HCT116 (cell line): ENCODE measurements around the gene ALOX12B. TPM values are rescaled to one million over a fixed set of nuclear protein-coding genes. Genes with fewer than 3 reads are reported as not detected.

Experiments used
- ATAC-seq: fragments of 200-7000 bp; cut with Tn5 transposase; 2 replicates; pipeline ENCODE4 v1.9.1; 2020; ENCODE audit warnings: mild to moderate bottlenecking, moderate library complexity
- BruUV-seq: library from RNA; stranded (reverse); fragments of 400-500 nt; replicated peaks from 2 replicates; lab custom pipeline; 2021; lab: Mats Ljungman, UMichigan
- CTCF ChIA-PET: fragments of 300-600 bp; sonication (Branson Sonifier 250); formaldehyde crosslinking; loops from one replicate; lab custom pipeline; 2021; ENCODE audit warnings: antibody characterized with exemption; lab: Charles Lee
- POLR2A ChIA-PET: fragments of 300-600, 350-600 bp; sonication (Branson Sonifier 250); formaldehyde crosslinking; loops from one replicate; lab custom pipeline; 2021; ENCODE audit warnings: antibody characterized with exemption; lab: Charles Lee
- RAD21 ChIA-PET, 2 experiments: fragments of 300-600 bp; sonication (Branson Sonifier 250); formaldehyde crosslinking; loops; one replicate each; lab custom pipeline; 2023; ENCODE audit warnings: low total read pairs in 2 of 2; ENCODE audit not compliant: uncharacterized antibody in 2 of 2, unreplicated experiment in 2 of 2, low non-redundant PET in 1 of 2; lab: Charles Lee
- DNase-seq: peaks from one replicate; pipeline ENCODE4 v3.0.0-alpha.2; 2010; ENCODE audit warnings: low read depth, low spot score
- H2AFZ ChIP-seq: fragments of 200-600 bp; shearing (Covaris generic), sonication (generic); 2 replicates; pipeline ENCODE4 v1.6.1; 2017; ENCODE audit warnings: low read depth, mixed run types, mixed read lengths, antibody characterized with exemption, low read length; ENCODE audit not compliant: poor library complexity, severe bottlenecking
- H3K27ac ChIP-seq: 2 replicates; pipeline ENCODE4 v1.5.1; 2012; ENCODE audit warnings: low read depth, low read length
- H3K27me3 ChIP-seq: fragments of 200-600 bp; sonication (generic); 2 replicates; pipeline ENCODE4 v1.6.1; 2016; ENCODE audit warnings: mixed run types, low read length, mixed read lengths; ENCODE audit not compliant: insufficient read depth
- H3K36me3 ChIP-seq, 2 experiments: fragments of 200-500 bp in 1 of 2; fragments of 200-600 bp in 1 of 2; sonication (Bioruptor generic) in 1 of 2; sonication (generic) in 1 of 2; 2 replicates each; pipeline versions ENCODE4 v1.5.1 to v1.6.1; 2014 to 2016; ENCODE audit warnings: low read length in 2 of 2, inconsistent platforms in 1 of 2, mixed read lengths in 1 of 2, mixed run types in 1 of 2; ENCODE audit not compliant: insufficient read depth in 2 of 2, control insufficient read depth in 1 of 2
- H3K4me1 ChIP-seq, 2 experiments: fragments of 200-600 bp in 1 of 2; sonication (generic) in 1 of 2; 2 replicates each; pipeline versions ENCODE4 v1.5.1 to v1.6.1; 2012 to 2017; ENCODE audit warnings: low read length in 2 of 2, inconsistent platforms in 1 of 2, mild to moderate bottlenecking in 1 of 2, mixed read lengths in 1 of 2, mixed run types in 1 of 2, moderate library complexity in 1 of 2; ENCODE audit not compliant: insufficient read depth in 2 of 2, control insufficient read depth in 1 of 2
- H3K4me2 ChIP-seq: fragments of 200-600 bp; sonication (generic); 2 replicates; pipeline ENCODE4 v1.6.1; 2017; ENCODE audit warnings: mixed run types, low read length, mixed read lengths
- H3K4me3 ChIP-seq, 2 experiments: fragments of 200-600 bp in 1 of 2; sonication (generic) in 1 of 2; replicated peaks in 1 of 2; 2 replicates each; pipeline ENCODE4 v1.5.1; 2011 to 2016; ENCODE audit warnings: low read length in 2 of 2, control low read depth in 1 of 2, low read depth in 1 of 2, mild to moderate bottlenecking in 1 of 2, mixed read lengths in 1 of 2, mixed run types in 1 of 2
- H3K79me2 ChIP-seq: fragments of 200-600 bp; sonication (generic); 2 replicates; pipeline ENCODE4 v1.6.1; 2017; ENCODE audit warnings: mild to moderate bottlenecking, mixed run types, low read length, moderate library complexity, mixed read lengths; ENCODE audit not compliant: insufficient read depth
- H3K9ac ChIP-seq: fragments of 200-600 bp; sonication (generic); 2 replicates; pipeline ENCODE4 v1.6.1; 2016; ENCODE audit warnings: low read length, mixed read lengths
- H3K9me2 ChIP-seq: fragments of 200-600 bp; sonication (generic), shearing (Covaris generic); 2 replicates; pipeline ENCODE4 v1.6.1; 2017; ENCODE audit warnings: mixed run types, mild to moderate bottlenecking, moderate library complexity; ENCODE audit not compliant: insufficient read depth
- H3K9me3 ChIP-seq, 2 experiments: fragments of 200-500 bp in 1 of 2; fragments of 200-600 bp in 1 of 2; sonication (Bioruptor generic) in 1 of 2; sonication (generic) in 1 of 2; 2 replicates each; pipeline ENCODE4 v1.6.1; 2014 to 2017; ENCODE audit warnings: low read length in 2 of 2, mixed read lengths in 2 of 2, inconsistent platforms in 1 of 2, low read depth in 1 of 2, mild to moderate bottlenecking in 1 of 2, mixed run types in 1 of 2, moderate library complexity in 1 of 2; ENCODE audit not compliant: control insufficient read depth in 1 of 2, insufficient read depth in 1 of 2
- H4K20me1 ChIP-seq: fragments of 200-600 bp; sonication (generic), shearing (Covaris generic); 2 replicates; pipeline ENCODE4 v1.6.1; 2017; ENCODE audit warnings: mixed run types, mild to moderate bottlenecking, moderate library complexity; ENCODE audit not compliant: insufficient read depth
- ATF3 ChIP-seq: IDR thresholded peaks from 2 replicates; pipeline ENCODE4 v1.6.1; 2012
- CBX3 ChIP-seq: IDR thresholded peaks from 2 replicates; pipeline ENCODE4 v1.6.1; 2012; ENCODE audit warnings: low read depth
- CEBPB ChIP-seq: IDR thresholded peaks from 2 replicates; pipeline ENCODE4 v1.6.1; 2012; ENCODE audit warnings: low read depth
- CTCF ChIP-seq, 3 experiments: fragments of 200-600 bp in 1 of 3; sonication (generic) in 1 of 3; IDR thresholded peaks in 2 of 3; conservative IDR thresholded peaks in 1 of 3; 2 replicates each; pipeline ENCODE4 v1.5.1; 2012 to 2017; ENCODE audit warnings: low read depth in 2 of 3, low read length in 2 of 3, antibody characterized with exemption in 1 of 3, borderline replicate concordance in 1 of 3, control low read depth in 1 of 3, mild to moderate bottlenecking in 1 of 3, mixed read lengths in 1 of 3, mixed run types in 1 of 3, moderate library complexity in 1 of 3; ENCODE audit not compliant: insufficient read depth in 1 of 3
- EGR1 ChIP-seq: IDR thresholded peaks from 2 replicates; pipeline ENCODE4 v1.6.1; 2012; ENCODE audit warnings: low read depth
- POLR2AphosphoS5 ChIP-seq: IDR thresholded peaks from 2 replicates; pipeline ENCODE4 v1.6.1; 2011; ENCODE audit warnings: mild to moderate bottlenecking, low read depth, low read length, moderate library complexity
- RAD21 ChIP-seq: IDR thresholded peaks from 2 replicates; pipeline ENCODE4 v1.6.1; 2012; ENCODE audit warnings: low read depth, mild to moderate bottlenecking
- SIN3A ChIP-seq: IDR thresholded peaks from 2 replicates; pipeline ENCODE4 v1.6.1; 2012; ENCODE audit warnings: low read depth
- SP1 ChIP-seq: IDR thresholded peaks from 2 replicates; pipeline ENCODE4 v1.6.1; 2012; ENCODE audit warnings: low read depth
- SRF ChIP-seq: IDR thresholded peaks from 2 replicates; pipeline ENCODE4 v1.6.1; 2012; ENCODE audit warnings: low read depth
- YY1 ChIP-seq: IDR thresholded peaks from 2 replicates; pipeline ENCODE4 v1.6.1; 2011; ENCODE audit warnings: low read length, low read depth, moderate library complexity, mild to moderate bottlenecking; ENCODE audit not compliant: insufficient replicate concordance; ENCODE audit errors: extremely low read depth
- ZBTB33 ChIP-seq: IDR thresholded peaks from 2 replicates; pipeline ENCODE4 v1.6.1; 2011; ENCODE audit warnings: mild to moderate bottlenecking, low read length, moderate library complexity; ENCODE audit not compliant: insufficient replicate concordance; ENCODE audit errors: extremely low read depth
- ZFX ChIP-seq: fragments of 450-650 bp; IDR thresholded peaks from 2 replicates; pipeline ENCODE4 v1.6.1; 2017
- intact Hi-C: fragments of 100-400 bp; cut with micrococcal nuclease; formaldehyde crosslinking; loops from 2 replicates; pipeline ENCODE4 v1.10.0; 2022
- total RNA-seq: library from RNA; stranded (reverse); gene quantifications from one replicate; pipeline ENCODE4 v1.2.1, GENCODE V29; 2021; ENCODE audit not compliant: unreplicated experiment

ALOX12B gene
- total RNA-seq, 1 experiment from 2014 or later, result 3.8 TPM

- Histone ChIP-seq H3K27ac (no peak overlapping the region), H3K9me2 (no peaks in the 10 kb centered on the region), H3K79me2 (no peaks in the 10 kb centered on the region), H2AFZ (no peak overlapping the region), H4K20me1 (no peaks in the 10 kb centered on the region), H3K4me2 (peak overlapping the region; percentile 39), H3K9ac (no peak overlapping the region), H3K27me3 (no peaks in the 10 kb centered on the region), H3K4me1 (peaks cover 0 to 9% of the 10 kb centered on the region in 2 experiments; a peak in 2 of 4 replicates), H3K36me3 (no peaks in the 10 kb centered on the region), H3K4me3 (no peak overlapping the region), H3K9me3 (no peaks in the 10 kb centered on the region)
- DNase-seq, result no peak
- ChIA-PET CTCF (interaction anchor here (0.6 to 2.3 kb wide), 11 partner anchors 9 to 50 kb away, joined by 3 to 17 read pairs (median 4); no protein-coding TSS in a partner anchor), POLR2A (interaction anchor here (1.3 to 1.6 kb wide), 2 partner anchors 10 to 49 kb away, joined by 3 to 4 read pairs; no protein-coding TSS in a partner anchor), RAD21 (no interaction called here)
- intact Hi-C loops, result loop anchor here (1.0 kb wide), 1 partner anchor 50 kb away; no protein-coding TSS in a partner anchor
- no TSS peak for BruUV-seq
- TF ChIP-seq SIN3A, result no peak
- TF ChIP-seq SRF, result no peak
- TF ChIP-seq ATF3, result no peak
- TF ChIP-seq SP1, result no peak
- TF ChIP-seq POLR2AphosphoS5, result no peak
- no peak; the same call in 1 of the 2 replicates for TF ChIP-seq ZFX
- no peak for TF ChIP-seq CBX3
- peak; percentile 82 to 89 (median 88) for TF ChIP-seq CTCF (IDR thresholded peaks at IDR 0.05 in 2 of 3, conservative IDR thresholded peaks at IDR 0.05 in 1 of 3; ENCODE audit: borderline replicate concordance in 1 of 3, insufficient read depth in 1 of 3, low read depth in 2 of 3, low read length in 2 of 3)
- TF ChIP-seq ZBTB33, result no peak
- TF ChIP-seq EGR1, result no peak
- no peak for TF ChIP-seq CEBPB
- TF ChIP-seq YY1, result peak; percentile 28
- TF ChIP-seq RAD21, result peak; percentile 84
- peak; percentile 99 for ATAC-seq
Observed at GRCh38 chr17:8109661-8110455, 22.3 kb upstream of the ALOX12B start.
